C4-2B (cell line): Measurements from ENCODE around the gene PI4K2B.

Source experiments
- H3K27ac ChIP-seq: fragments of 450-650 bp; 2 replicates; pipeline ENCODE4 v1.5.1; 2017
- CTCF ChIP-seq: fragments of 450-650 bp; conservative IDR thresholded peaks from 2 replicates; pipeline ENCODE4 v1.5.1; 2017; ENCODE audit warnings: mild to moderate bottlenecking
- ZFX ChIP-seq: fragments of 450-650 bp; IDR thresholded peaks from 2 replicates; pipeline ENCODE4 v1.6.1; 2017

PI4K2B gene

GRCh38 chr4:25233737-25234389 lies at the start of gene PI4K2B:
PI4K2B (plus strand) TSS chr4:25234033; CDS start chr4:25234164, 131 bp downstream.
- no peak for TF ChIP-seq CTCF
- TF ChIP-seq ZFX = peak; percentile 55
- H3K27ac ChIP-seq = peak within 1 kb of the TSS; percentile 98

GRCh38 chr4:25184056-25184455 lies 49.8 kb upstream of the PI4K2B start:
- TF ChIP-seq CTCF (no peak), ZFX (no peak)
- H3K27ac ChIP-seq = no peak overlapping the region

GRCh38 chr4:25190407-25190806 lies 43.4 kb upstream of the PI4K2B start:
- TF ChIP-seq ZFX (no peak), CTCF (no peak; the same call in 1 of the 2 replicates)
- H3K27ac ChIP-seq = no peak overlapping the region

GRCh38 chr4:25198713-25199112 lies 35.1 kb upstream of the PI4K2B start:
- H3K27ac ChIP-seq = no peak overlapping the region
- TF ChIP-seq CTCF (no peak), ZFX (no peak)

GRCh38 chr4:25207997-25208396 lies 25.8 kb upstream of the PI4K2B start:
- no peak for TF ChIP-seq CTCF
- TF ChIP-seq ZFX = no peak

GRCh38 chr4:25209702-25210101 lies 24.1 kb upstream of the PI4K2B start:
- no peak overlapping the region for H3K27ac ChIP-seq

More at GRCh38 chr4:25207997-25208396, 25.8 kb upstream of the PI4K2B start:
- H3K27ac ChIP-seq = no peak overlapping the region

GRCh38 chr4:25211721-25212120 lies 22.1 kb upstream of the PI4K2B start:
- no peak overlapping the region for H3K27ac ChIP-seq
- TF ChIP-seq ZFX (no peak), CTCF (no peak)

More at GRCh38 chr4:25209702-25210101, 24.1 kb upstream of the PI4K2B start:
- TF ChIP-seq ZFX (no peak), CTCF (no peak)
